NCI-H1105 treated with DMSO at 0.1 percent for 48 hours (cell line): ENCODE data around the gene MAGEB6.
"Not testable (repeated sequence)": the region's sequence is repeated elsewhere in the genome, so short reads cannot be mapped to it uniquely, and the experiment has no call there.

Source experiments
- DNase-seq: peaks from one replicate; lab custom pipeline; 2025; lab: John Stamatoyannopoulos, UW

MAGEB6 gene, protein sequence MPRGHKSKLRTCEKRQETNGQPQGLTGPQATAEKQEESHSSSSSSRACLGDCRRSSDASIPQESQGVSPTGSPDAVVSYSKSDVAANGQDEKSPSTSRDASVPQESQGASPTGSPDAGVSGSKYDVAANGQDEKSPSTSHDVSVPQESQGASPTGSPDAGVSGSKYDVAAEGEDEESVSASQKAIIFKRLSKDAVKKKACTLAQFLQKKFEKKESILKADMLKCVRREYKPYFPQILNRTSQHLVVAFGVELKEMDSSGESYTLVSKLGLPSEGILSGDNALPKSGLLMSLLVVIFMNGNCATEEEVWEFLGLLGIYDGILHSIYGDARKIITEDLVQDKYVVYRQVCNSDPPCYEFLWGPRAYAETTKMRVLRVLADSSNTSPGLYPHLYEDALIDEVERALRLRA

GRCh38 chrX:26192204-26192603 lies at the start of gene MAGEB6:
MAGEB6 (plus strand) TSS chrX:26192440; CDS start chrX:26193847, 1,407 bp downstream.
- no peak for DNase-seq

DNA sequence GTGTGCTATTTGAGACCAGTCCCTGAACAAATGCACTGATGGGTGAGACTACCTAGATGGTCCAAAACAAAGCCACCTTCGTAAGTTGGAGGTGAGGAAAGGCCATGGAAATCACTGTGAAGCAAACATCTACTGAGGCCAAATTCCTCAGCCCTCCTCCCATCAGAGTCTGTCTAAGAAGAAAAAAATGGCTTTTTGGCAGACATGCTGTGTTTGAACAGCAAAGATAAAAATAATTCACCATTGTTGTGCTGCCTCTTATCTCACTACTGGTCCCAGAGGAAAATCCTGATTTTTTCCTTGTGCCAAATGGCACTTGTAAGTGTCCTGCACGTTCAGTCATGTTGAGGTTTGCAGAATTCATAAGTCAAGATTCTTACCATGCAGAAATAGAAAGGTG lies 46.2 kb upstream of the MAGEB6 start:
- DNase-seq, result no peak

DNA sequence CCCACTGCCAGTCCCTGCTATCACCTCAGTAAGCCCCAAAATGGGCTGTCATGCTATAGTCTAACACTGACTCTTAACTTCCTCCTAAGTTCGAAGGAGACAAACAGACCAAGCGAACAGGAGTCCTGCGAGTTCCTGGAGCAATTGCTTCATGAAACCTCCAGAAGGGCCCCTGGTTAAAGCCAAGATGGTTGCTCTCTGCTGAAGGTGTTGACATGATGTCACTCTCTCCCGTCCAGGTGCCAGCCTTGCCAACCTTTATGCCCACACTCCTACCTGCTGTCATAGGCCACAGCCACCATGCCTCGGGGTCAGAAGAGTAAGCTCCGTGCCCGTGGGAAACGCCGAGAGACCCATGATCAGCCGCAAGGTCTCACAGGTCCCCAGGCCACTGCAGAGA lies 31.9 kb upstream of the MAGEB6 start, which contains the start of gene MAGEB6B:
MAGEB6B (plus strand) TSS at position 301 of the 400 bp plus-strand sequence; CDS start at position 301, 0 bp downstream.
- DNase-seq, result no peak

GRCh38 chrX:26203561-26203960 lies 11.3 kb downstream of the MAGEB6 start:
- no peak for DNase-seq

DNA sequence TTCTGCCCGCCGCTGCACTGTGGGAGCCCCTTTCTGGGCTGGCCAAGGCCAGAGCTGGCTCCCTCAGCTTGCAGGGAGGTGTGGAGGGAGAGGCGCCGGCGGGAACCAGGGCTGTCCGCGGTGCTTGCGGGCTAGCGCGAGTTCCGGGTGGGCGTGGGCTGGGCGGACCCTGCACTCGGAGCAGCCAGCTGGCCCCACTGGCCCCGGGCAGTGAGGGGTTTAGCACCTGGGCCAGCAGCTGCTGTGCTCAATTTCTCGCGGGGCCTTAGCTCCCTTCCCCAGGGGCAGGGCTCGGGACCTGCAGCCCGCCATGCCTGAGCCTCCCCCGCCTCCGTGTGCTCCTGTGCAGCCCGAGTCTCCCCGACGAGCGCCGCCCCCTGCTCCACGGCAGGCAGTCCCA lies 12.5 kb downstream of the MAGEB6 start:
- not testable (repeated sequence) for DNase-seq

DNA sequence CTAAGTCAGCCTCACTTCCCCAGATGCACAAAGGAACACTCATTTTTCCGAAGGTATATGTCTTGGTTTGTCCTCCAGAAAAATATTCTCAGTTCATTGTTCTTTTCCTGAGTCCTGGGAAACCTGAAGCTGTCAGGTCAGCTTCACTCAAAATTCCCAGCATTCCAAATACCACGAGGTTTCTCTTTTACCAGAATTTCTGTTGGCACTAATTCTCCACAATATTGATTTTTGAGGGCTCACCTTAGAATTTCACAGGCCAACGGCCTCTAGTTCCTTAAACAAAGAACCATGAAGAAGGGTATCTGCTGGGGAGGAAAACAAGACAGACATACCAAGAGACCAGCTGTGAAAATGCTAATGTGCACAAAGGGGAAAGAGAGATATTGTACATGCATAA lies 15.8 kb downstream of the MAGEB6 start:
- DNase-seq, result no peak

DNA sequence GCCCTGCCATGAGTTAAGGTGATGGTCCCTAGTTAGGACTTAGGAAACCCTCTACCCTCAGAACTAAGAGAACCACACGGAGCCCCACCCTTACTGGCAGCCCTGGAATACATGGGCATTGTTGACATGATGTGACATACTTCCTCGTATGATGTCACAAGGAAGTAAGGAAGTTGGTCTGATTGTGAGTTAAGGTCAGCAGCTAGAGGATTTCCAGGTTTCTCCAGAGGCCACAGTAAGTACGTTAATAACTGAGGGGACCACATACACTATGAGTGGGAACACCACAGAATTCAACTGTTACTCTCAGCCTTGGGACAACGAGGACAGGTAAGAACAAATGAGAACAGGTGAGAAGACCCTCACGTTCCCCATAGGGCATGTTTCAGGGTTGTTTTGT lies 23.6 kb downstream of the MAGEB6 start, which contains the start of gene MAGEB5:
MAGEB5 (plus strand) TSS at position 301 of the 400 bp plus-strand sequence. CDS start 1,133 bp downstream, outside the sequence.
- no peak for DNase-seq

DNA sequence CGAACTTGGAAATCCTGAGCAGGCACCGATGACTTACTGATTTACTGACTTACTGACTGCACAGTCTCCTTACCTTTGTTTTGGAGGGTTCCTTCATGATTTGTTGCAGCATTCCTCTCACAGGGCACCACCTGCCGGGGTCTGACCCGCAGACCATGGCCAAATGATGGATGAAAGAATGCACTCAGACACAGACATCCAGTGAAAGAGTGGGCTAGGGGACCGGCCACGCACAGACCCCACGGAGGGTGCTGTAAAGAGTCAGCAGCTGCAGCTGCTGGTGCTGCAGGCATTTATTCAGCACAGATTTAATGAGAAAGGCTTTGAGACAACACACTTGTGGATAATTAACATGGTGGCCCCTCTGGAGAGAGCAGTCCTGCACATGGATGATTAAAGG lies 27.1 kb downstream of the MAGEB6 start:
- DNase-seq, result no peak

- DNase-seq, result no peak
These were observed 41.9 kb downstream of the MAGEB6 start for GRCh38 chrX:26234177-26234576.
